SH-SY5Y (cell line): ENCODE data around the gene PYHIN1.

ENCODE experiments used
- GATA2 ChIP-seq: IDR thresholded peaks from 2 replicates; pipeline ENCODE4 v1.6.1; 2011; ENCODE audit warnings: mild to moderate bottlenecking, low read depth, low read length
- GATA3 ChIP-seq: IDR thresholded peaks from 2 replicates; pipeline ENCODE4 v1.6.1; 2011; ENCODE audit warnings: low read depth, mild to moderate bottlenecking, low read length, moderate library complexity

- TF ChIP-seq GATA2 (no peak), GATA3 (no peak)
Observed at GRCh38 chr1:158952416-158952815, 21.1 kb downstream of the PYHIN1 start.
